MM.1S (cell line): ENCODE measurements around the gene P4HA1.
"Not testable (repeated sequence)": the region's sequence is repeated elsewhere in the genome, so short reads cannot be mapped to it uniquely, and the experiment has no call there.

ENCODE experiments used
- DNase-seq: peaks from one replicate; pipeline ENCODE4 v3.0.0-alpha.2; 2015
- H2AFZ ChIP-seq: fragments of 300-600 bp; sonication (generic); 2 replicates; pipeline ENCODE4 v1.6.0; 2016; ENCODE audit warnings: antibody characterized with exemption, low read length
- H3F3A ChIP-seq: fragments of 300-600 bp; sonication (generic); 2 replicates; pipeline ENCODE4 v1.6.1; 2016; ENCODE audit warnings: mild to moderate bottlenecking, antibody characterized with exemption, low read length, moderate library complexity, mixed read lengths; ENCODE audit not compliant: insufficient read depth
- H3K27ac ChIP-seq: fragments of 300-600 bp; sonication (generic); 2 replicates; pipeline ENCODE4 v1.5.1; 2016; ENCODE audit warnings: mild to moderate bottlenecking, low read length
- H3K27me3 ChIP-seq: fragments of 300-600 bp; sonication (generic); replicated peaks from 2 replicates; pipeline ENCODE4 v1.6.0; 2016; ENCODE audit warnings: low read length; ENCODE audit not compliant: insufficient read depth
- H3K36me3 ChIP-seq: fragments of 300-600 bp; sonication (generic); replicated peaks from 2 replicates; pipeline ENCODE4 v1.6.1; 2016; ENCODE audit warnings: mild to moderate bottlenecking, low read length, mixed read lengths; ENCODE audit not compliant: insufficient read depth
- H3K4me1 ChIP-seq: fragments of 300-600 bp; sonication (generic); 2 replicates; pipeline ENCODE4 v1.6.1; 2016; ENCODE audit warnings: low read length, mixed read lengths
- H3K4me2 ChIP-seq: fragments of 300-600 bp; sonication (generic); 2 replicates; pipeline ENCODE4 v1.6.0; 2016; ENCODE audit warnings: low read depth, low read length
- H3K4me3 ChIP-seq: fragments of 300-600 bp; sonication (generic); 2 replicates; pipeline ENCODE4 v1.5.1; 2016; ENCODE audit warnings: low read length, mixed read lengths
- H3K79me2 ChIP-seq: fragments of 300-600 bp; sonication (generic); 2 replicates; pipeline ENCODE4 v1.6.1; 2016; ENCODE audit warnings: mixed run types, low read length, mixed read lengths
- H3K9ac ChIP-seq: fragments of 300-600 bp; sonication (generic); 2 replicates; pipeline ENCODE4 v1.6.1; 2016; ENCODE audit warnings: low read length, mixed read lengths
- H3K9me2 ChIP-seq: fragments of 300-600 bp; sonication (generic); replicated peaks from 2 replicates; pipeline ENCODE4 v1.6.1; 2016; ENCODE audit warnings: mild to moderate bottlenecking, low read length, mixed read lengths; ENCODE audit not compliant: insufficient read depth
- H3K9me3 ChIP-seq: fragments of 300-600 bp; sonication (generic); replicated peaks from 2 replicates; pipeline ENCODE4 v1.6.1; 2016; ENCODE audit warnings: mild to moderate bottlenecking, low read length, mixed read lengths; ENCODE audit not compliant: insufficient read depth
- H4K20me1 ChIP-seq: fragments of 300-600 bp; sonication (generic); 2 replicates; pipeline ENCODE4 v1.6.1; 2016; ENCODE audit warnings: mild to moderate bottlenecking, low read length, moderate library complexity, mixed read lengths; ENCODE audit not compliant: insufficient read depth
- EZH2 ChIP-seq: fragments of 300-600 bp; sonication (generic); optimal IDR thresholded peaks from 2 replicates; pipeline ENCODE3; 2017; ENCODE audit warnings: low read depth, mild to moderate bottlenecking, antibody characterized with exemption, low read length, mixed read lengths
- EZH2phosphoT487 ChIP-seq: fragments of 300-600 bp; sonication (generic); IDR thresholded peaks from 2 replicates; pipeline ENCODE4 v1.6.1; 2018; ENCODE audit warnings: antibody characterized with exemption, low read length
- TF ChIP-seq, protein P1 (sequence below): fragments of 300-600 bp; sonication (generic); IDR thresholded peaks from 2 replicates; pipeline ENCODE4 v1.5.1; 2016; ENCODE audit warnings: antibody characterized with exemption, low read length, mixed read lengths

The P4HA1 gene

DNA sequence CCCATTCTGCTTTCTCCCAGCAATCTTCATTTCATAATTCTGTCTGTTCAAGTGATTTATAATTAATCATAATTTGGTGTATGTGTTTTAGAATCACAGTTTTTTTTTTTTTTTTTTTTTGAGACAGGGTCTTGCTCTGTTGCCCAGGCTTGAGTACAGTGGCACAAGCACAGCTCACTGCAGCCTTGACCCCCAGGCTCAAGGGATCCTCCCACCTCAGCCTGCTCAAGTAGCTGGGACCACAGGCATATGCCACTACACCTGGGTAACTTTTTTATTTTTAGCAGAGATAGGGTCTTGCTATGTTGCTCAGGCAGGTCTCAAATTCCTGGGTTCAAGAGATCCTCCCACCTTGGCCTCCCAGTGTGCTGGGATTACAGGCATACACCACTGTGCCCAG lies 92.8 kb downstream of the P4HA1 start:
- no peaks in the 10 kb centered on the region for H3K9me3 ChIP-seq
- H3K36me3 ChIP-seq: no peaks in the 10 kb centered on the region
- H4K20me1 ChIP-seq: no peaks in the 10 kb centered on the region
- no peak for TF ChIP-seq EZH2phosphoT487
- TF ChIP-seq, protein P1, sequence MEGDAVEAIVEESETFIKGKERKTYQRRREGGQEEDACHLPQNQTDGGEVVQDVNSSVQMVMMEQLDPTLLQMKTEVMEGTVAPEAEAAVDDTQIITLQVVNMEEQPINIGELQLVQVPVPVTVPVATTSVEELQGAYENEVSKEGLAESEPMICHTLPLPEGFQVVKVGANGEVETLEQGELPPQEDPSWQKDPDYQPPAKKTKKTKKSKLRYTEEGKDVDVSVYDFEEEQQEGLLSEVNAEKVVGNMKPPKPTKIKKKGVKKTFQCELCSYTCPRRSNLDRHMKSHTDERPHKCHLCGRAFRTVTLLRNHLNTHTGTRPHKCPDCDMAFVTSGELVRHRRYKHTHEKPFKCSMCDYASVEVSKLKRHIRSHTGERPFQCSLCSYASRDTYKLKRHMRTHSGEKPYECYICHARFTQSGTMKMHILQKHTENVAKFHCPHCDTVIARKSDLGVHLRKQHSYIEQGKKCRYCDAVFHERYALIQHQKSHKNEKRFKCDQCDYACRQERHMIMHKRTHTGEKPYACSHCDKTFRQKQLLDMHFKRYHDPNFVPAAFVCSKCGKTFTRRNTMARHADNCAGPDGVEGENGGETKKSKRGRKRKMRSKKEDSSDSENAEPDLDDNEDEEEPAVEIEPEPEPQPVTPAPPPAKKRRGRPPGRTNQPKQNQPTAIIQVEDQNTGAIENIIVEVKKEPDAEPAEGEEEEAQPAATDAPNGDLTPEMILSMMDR: no peak
- no peak for TF ChIP-seq EZH2
- no peaks in the 10 kb centered on the region for H3F3A ChIP-seq
- H3K27me3 ChIP-seq: no peaks in the 10 kb centered on the region
- H3K4me2 ChIP-seq: no peak overlapping the region
- H3K4me3 ChIP-seq: no peak overlapping the region
- no peak overlapping the region for H3K9ac ChIP-seq
- H3K9me2 ChIP-seq: no peaks in the 10 kb centered on the region
- no peak overlapping the region for H2AFZ ChIP-seq
- DNase-seq: no peak
- H3K27ac ChIP-seq: no peak overlapping the region
- no peaks in the 10 kb centered on the region for H3K79me2 ChIP-seq
- H3K4me1 ChIP-seq: no peaks in the 10 kb centered on the region

DNA sequence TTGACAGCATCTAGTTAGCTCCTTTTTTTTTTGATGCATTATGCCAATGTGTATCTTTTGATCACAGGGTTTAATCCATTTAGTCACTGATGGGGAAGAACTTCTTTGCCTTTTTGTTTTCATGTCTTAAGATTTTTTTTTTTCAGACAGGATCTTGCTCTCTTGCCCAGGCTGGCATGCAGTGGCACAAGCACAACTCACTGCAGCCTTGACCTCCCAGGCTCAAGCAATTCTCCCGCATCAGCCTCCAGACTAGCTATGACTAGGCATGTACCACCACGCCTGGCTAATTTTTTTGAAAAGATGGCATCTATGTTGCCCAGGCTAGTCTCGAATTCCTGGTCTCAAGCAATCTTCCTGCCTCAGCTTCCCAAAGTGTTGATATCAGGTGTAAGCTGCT lies 95.7 kb downstream of the P4HA1 start:
- no peak overlapping the region for H3K27ac ChIP-seq
- H4K20me1 ChIP-seq: no peaks in the 10 kb centered on the region
- TF ChIP-seq EZH2phosphoT487 (no peak), EZH2 (no peak)
- TF ChIP-seq, protein P1: no peak
- no peak overlapping the region for H3K9ac ChIP-seq
- H3K4me2 ChIP-seq: no peak overlapping the region
- DNase-seq: no peak
- H2AFZ ChIP-seq: no peak overlapping the region
- no peaks in the 10 kb centered on the region for H3F3A ChIP-seq
- H3K4me3 ChIP-seq: no peak overlapping the region
- H3K9me2 ChIP-seq: no peaks in the 10 kb centered on the region
- H3K4me1 ChIP-seq: 0 out of 2 replicates have a peak, but pooled peaks cover 3% of the 10 kb centered on the region
- no peaks in the 10 kb centered on the region for H3K36me3 ChIP-seq
- no peaks in the 10 kb centered on the region for H3K27me3 ChIP-seq
- H3K9me3 ChIP-seq: no peaks in the 10 kb centered on the region
- no peaks in the 10 kb centered on the region for H3K79me2 ChIP-seq

DNA sequence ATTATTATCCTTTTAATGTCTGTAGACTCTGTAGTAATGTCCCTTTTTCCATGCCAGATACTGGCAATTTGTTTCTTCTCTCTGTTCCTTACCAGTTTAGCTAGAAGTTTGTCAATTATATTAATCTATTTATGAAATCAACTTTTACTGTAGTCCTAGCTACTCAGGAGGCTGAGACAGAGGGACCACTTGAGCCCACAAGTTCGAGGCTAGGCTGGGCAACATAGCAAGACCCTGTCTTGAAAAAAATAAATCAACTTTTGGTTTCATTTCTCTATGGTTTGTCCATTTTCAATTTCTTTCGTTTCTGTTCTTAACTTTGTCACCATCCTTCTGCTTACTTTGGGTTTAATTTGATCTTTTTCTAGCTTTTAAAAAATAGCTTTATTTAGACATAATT lies 99.6 kb downstream of the P4HA1 start:
- Histone ChIP-seq H3K27ac (no peak overlapping the region), H3K4me3 (no peak overlapping the region), H3K4me1 (0 out of 2 replicates have a peak, but pooled peaks cover 3% of the 10 kb centered on the region), H3K9ac (no peak overlapping the region), H4K20me1 (no peaks in the 10 kb centered on the region), H3K4me2 (no peak overlapping the region), H3F3A (no peaks in the 10 kb centered on the region), H3K9me2 (no peaks in the 10 kb centered on the region), H3K27me3 (no peaks in the 10 kb centered on the region), H3K36me3 (no peaks in the 10 kb centered on the region), H3K79me2 (no peaks in the 10 kb centered on the region), H3K9me3 (no peaks in the 10 kb centered on the region), H2AFZ (no peak overlapping the region)
- no peak for DNase-seq
- TF ChIP-seq EZH2phosphoT487: no peak
- TF ChIP-seq EZH2: no peak
- TF ChIP-seq, protein P1: no peak

DNA sequence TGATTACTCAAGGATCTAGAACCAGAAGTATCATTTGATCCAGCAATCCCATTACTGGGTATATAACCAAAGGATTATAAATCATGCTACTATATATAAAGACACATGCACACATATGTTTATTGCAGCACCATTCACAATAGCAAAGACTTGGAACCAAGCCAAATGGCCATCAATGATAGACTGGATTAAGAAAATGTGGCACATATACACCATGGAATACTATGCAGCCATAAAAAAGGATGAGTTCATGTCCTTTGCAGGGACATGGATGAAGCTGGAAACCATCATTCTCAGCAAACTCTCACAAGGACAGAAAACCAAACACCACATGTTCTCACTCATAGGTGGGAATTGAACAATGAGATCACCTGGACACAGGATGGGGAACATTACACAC lies 101.2 kb downstream of the P4HA1 start:
- DNase-seq, H3K9ac ChIP-seq, H4K20me1 ChIP-seq, H3K9me2 ChIP-seq, H3K9me3 ChIP-seq, H3K79me2 ChIP-seq, H2AFZ ChIP-seq, H3K4me1 ChIP-seq, H3F3A ChIP-seq, H3K27ac ChIP-seq, H3K4me2 ChIP-seq, H3K36me3 ChIP-seq, H3K4me3 ChIP-seq, H3K27me3 ChIP-seq: not testable (repeated sequence)

DNA sequence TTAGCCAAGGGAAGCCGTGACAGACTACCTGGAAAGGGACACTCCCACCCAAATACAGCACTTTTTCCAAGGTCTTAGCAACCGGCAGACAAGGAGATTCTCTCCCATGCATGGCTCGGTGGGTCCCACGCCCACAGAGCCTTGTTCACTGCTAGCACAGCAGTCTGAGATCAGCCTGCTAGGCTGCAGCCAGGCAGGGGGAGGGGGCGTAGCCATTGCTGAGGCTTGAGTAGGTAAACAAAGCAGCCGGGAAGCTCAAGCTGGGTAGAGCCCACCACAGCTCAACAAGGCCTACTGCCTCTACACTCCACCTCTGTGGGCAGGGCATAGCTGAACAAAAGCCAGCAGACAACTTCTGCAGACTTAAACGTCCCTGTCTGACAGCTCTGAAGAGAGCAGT lies 106.9 kb downstream of the P4HA1 start:
- not testable (repeated sequence) for H3K9me2 ChIP-seq, H3K4me1 ChIP-seq, H3F3A ChIP-seq, H2AFZ ChIP-seq, H3K27me3 ChIP-seq, DNase-seq, H3K79me2 ChIP-seq, H3K9ac ChIP-seq, H3K27ac ChIP-seq, H4K20me1 ChIP-seq, H3K4me2 ChIP-seq, H3K9me3 ChIP-seq, H3K36me3 ChIP-seq, H3K4me3 ChIP-seq

DNA sequence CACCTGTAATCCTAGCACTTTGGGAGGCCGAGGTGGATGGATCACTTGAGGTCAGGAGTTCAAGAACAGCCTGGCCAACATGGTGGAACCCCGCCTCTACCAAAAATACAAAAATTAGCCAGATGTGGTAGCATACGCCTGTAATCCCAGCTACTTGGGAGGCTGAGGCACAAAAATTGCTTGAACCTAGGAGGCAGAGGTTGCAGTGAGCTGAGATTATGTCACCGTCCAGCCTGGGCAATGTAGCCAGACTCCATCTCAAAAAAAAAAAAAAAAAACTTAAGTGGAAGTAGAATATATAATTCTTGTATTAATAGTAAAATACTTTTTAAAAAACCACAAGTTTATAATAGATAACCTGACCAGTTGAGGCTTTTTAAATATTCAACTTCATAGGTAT lies 112.0 kb downstream of the P4HA1 start:
- H3K9me2 ChIP-seq, DNase-seq, H3K79me2 ChIP-seq, H2AFZ ChIP-seq, H3K4me1 ChIP-seq, H3K4me3 ChIP-seq, H3F3A ChIP-seq, H3K27ac ChIP-seq, H3K27me3 ChIP-seq, H3K9ac ChIP-seq, H4K20me1 ChIP-seq, H3K36me3 ChIP-seq, H3K9me3 ChIP-seq, H3K4me2 ChIP-seq: not testable (repeated sequence)
